Measurements from ENCODE around the gene LRFN2. TPM values are rescaled to one million over a fixed set of nuclear protein-coding genes. Genes with fewer than 3 reads are reported as not detected.

The LRFN2 gene
- total and polyA plus RNA-seq, 2 donors from 2014 or later = not detected

DNA sequence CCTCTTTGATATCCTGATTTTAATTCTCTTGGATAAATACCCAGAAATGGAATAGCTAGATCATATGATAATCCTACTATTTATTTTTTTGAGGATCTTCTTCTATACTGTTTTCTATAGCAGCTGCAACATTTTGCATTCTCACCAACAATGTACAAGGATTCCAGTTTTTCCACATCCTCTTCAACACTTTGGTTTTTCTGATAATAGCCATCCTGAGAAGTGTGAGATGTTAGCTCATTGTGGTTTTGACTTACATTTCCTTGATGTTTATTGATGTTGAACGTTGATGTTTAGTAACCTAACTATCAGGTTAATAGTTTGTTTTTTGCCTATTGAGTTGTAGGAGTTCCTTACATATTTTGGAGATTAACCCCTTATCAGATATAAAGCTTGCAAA is 217.3 kb downstream of the LRFN2 start:
- H3K4me3 ChIP-seq (ENCODE audit: low read length in 3 of 3) = no peak overlapping the region
- H3K9ac ChIP-seq (ENCODE audit: low read length in 3 of 3) = no peak overlapping the region
- H3K36me3 ChIP-seq (ENCODE audit: control insufficient read depth in 2 of 3, insufficient read depth in 3 of 3, low read length in 3 of 3) = no peaks in the 10 kb centered on the region
- H3K9me3 ChIP-seq (ENCODE audit: control insufficient read depth in 2 of 3, insufficient read depth in 1 of 3, low read length in 3 of 3) = peaks cover 0 to 5% (median 0%) of the 10 kb centered on the region in 3 donors
- DNase-seq (no peak), FAIRE-seq (no peak)
- H3K27me3 ChIP-seq (ENCODE audit: control insufficient read depth, insufficient read depth, low read length) = no peaks in the 10 kb centered on the region
- intact Hi-C loops (cut with DNase I) = no loop called here
- no peaks in the 10 kb centered on the region for H3K4me1 ChIP-seq (ENCODE audit: control insufficient read depth in 2 of 3, insufficient read depth in 2 of 3, low read depth in 1 of 3, low read length in 3 of 3)
- TF ChIP-seq, protein P1, sequence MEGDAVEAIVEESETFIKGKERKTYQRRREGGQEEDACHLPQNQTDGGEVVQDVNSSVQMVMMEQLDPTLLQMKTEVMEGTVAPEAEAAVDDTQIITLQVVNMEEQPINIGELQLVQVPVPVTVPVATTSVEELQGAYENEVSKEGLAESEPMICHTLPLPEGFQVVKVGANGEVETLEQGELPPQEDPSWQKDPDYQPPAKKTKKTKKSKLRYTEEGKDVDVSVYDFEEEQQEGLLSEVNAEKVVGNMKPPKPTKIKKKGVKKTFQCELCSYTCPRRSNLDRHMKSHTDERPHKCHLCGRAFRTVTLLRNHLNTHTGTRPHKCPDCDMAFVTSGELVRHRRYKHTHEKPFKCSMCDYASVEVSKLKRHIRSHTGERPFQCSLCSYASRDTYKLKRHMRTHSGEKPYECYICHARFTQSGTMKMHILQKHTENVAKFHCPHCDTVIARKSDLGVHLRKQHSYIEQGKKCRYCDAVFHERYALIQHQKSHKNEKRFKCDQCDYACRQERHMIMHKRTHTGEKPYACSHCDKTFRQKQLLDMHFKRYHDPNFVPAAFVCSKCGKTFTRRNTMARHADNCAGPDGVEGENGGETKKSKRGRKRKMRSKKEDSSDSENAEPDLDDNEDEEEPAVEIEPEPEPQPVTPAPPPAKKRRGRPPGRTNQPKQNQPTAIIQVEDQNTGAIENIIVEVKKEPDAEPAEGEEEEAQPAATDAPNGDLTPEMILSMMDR (IDR thresholded peaks at IDR 0.05; ENCODE audit: borderline replicate concordance, extremely low read depth, insufficient read depth) = no peak
- H3K27ac ChIP-seq (ENCODE audit: low read depth in 2 of 2, low read length in 2 of 2) = no peak overlapping the region

GRCh38 chr6:40369042-40369441 is 218.1 kb downstream of the LRFN2 start:
- TF ChIP-seq, protein P1 (IDR thresholded peaks at IDR 0.05; ENCODE audit: borderline replicate concordance, extremely low read depth, insufficient read depth) = no peak
- no peak overlapping the region for H3K4me3 ChIP-seq (ENCODE audit: low read length in 3 of 3)
- FAIRE-seq (no peak), DNase-seq (no peak)
- intact Hi-C loops (cut with DNase I) = no loop called here
- no peak overlapping the region for H3K9ac ChIP-seq (ENCODE audit: low read length in 3 of 3)
- H3K36me3 ChIP-seq (ENCODE audit: control insufficient read depth in 2 of 3, insufficient read depth in 3 of 3, low read length in 3 of 3) = no peaks in the 10 kb centered on the region
- no peaks in the 10 kb centered on the region for H3K4me1 ChIP-seq (ENCODE audit: control insufficient read depth in 2 of 3, insufficient read depth in 2 of 3, low read depth in 1 of 3, low read length in 3 of 3)
- H3K27me3 ChIP-seq (ENCODE audit: control insufficient read depth, insufficient read depth, low read length) = no peaks in the 10 kb centered on the region
- peaks cover 0 to 5% (median 0%) of the 10 kb centered on the region in 3 donors for H3K9me3 ChIP-seq (ENCODE audit: control insufficient read depth in 2 of 3, insufficient read depth in 1 of 3, low read length in 3 of 3)
- no peak overlapping the region for H3K27ac ChIP-seq (ENCODE audit: low read depth in 2 of 2, low read length in 2 of 2)

- intact Hi-C loops (cut with DNase I) = no loop called here
- no peaks in the 10 kb centered on the region for H3K36me3 ChIP-seq (ENCODE audit: control insufficient read depth in 2 of 3, insufficient read depth in 3 of 3, low read length in 3 of 3)
- no peaks in the 10 kb centered on the region for H3K4me1 ChIP-seq (ENCODE audit: control insufficient read depth in 2 of 3, insufficient read depth in 2 of 3, low read depth in 1 of 3, low read length in 3 of 3)
- TF ChIP-seq, protein P1 (IDR thresholded peaks at IDR 0.05; ENCODE audit: borderline replicate concordance, extremely low read depth, insufficient read depth) = no peak
- no peak for DNase-seq
- H3K27me3 ChIP-seq (ENCODE audit: control insufficient read depth, insufficient read depth, low read length) = no peaks in the 10 kb centered on the region
- no peak overlapping the region for H3K27ac ChIP-seq (ENCODE audit: low read depth in 2 of 2, low read length in 2 of 2)
- peaks cover 0 to 5% (median 0%) of the 10 kb centered on the region in 3 donors for H3K9me3 ChIP-seq (ENCODE audit: control insufficient read depth in 2 of 3, insufficient read depth in 1 of 3, low read length in 3 of 3)
- no peak overlapping the region for H3K9ac ChIP-seq (ENCODE audit: low read length in 3 of 3)
- no peak overlapping the region for H3K4me3 ChIP-seq (ENCODE audit: low read length in 3 of 3)
- no peak for FAIRE-seq
Observed at GRCh38 chr6:40362859-40363258, 224.3 kb downstream of the LRFN2 start.

DNA sequence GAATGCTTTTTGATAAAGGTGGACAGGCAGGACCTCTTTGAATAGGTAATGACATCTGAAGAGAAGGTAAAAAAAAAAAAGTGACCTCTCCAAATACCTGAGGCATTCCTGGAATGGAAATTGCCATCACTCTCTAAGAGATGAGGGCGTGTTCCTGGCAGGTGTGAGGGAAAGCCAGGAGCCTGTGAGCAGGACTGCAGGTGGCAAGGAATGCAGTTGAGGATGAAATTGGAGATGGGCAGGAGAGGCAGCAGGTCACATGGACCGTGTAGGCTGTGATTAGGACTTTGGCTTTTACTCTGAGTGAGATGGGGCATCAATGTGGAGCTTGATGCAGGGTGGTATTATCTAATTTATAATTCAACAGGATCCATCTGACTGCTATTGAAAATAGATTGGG is 227.4 kb downstream of the LRFN2 start:
- DNase-seq = no peak
- H3K27ac ChIP-seq (ENCODE audit: low read depth in 2 of 2, low read length in 2 of 2) = no peak overlapping the region
- no peak overlapping the region for H3K9ac ChIP-seq (ENCODE audit: low read length in 3 of 3)
- intact Hi-C loops (cut with DNase I) = no loop called here
- no peak overlapping the region for H3K4me3 ChIP-seq (ENCODE audit: low read length in 3 of 3)
- H3K36me3 ChIP-seq (ENCODE audit: control insufficient read depth in 2 of 3, insufficient read depth in 3 of 3, low read length in 3 of 3) = no peaks in the 10 kb centered on the region
- H3K27me3 ChIP-seq (ENCODE audit: control insufficient read depth, insufficient read depth, low read length) = no peaks in the 10 kb centered on the region
- no peak for FAIRE-seq
- TF ChIP-seq, protein P1 (IDR thresholded peaks at IDR 0.05; ENCODE audit: borderline replicate concordance, extremely low read depth, insufficient read depth) = no peak
- H3K9me3 ChIP-seq (ENCODE audit: control insufficient read depth in 2 of 3, insufficient read depth in 1 of 3, low read length in 3 of 3) = no peaks in the 10 kb centered on the region
- no peaks in the 10 kb centered on the region for H3K4me1 ChIP-seq (ENCODE audit: control insufficient read depth in 2 of 3, insufficient read depth in 2 of 3, low read depth in 1 of 3, low read length in 3 of 3)

Data from kidney (tissue), 14 donors.